PFSK-1 (cell line): ENCODE measurements around the gene DOCK8.

ENCODE experiments used
- FOXP2 ChIP-seq: optimal IDR thresholded peaks from 2 replicates; pipeline ENCODE3; 2011; ENCODE audit warnings: borderline replicate concordance, control low read depth, inconsistent platforms; ENCODE audit not compliant: insufficient read depth; ENCODE audit errors: extremely low read length, extremely low read depth
- POLR2AphosphoS5 ChIP-seq: IDR thresholded peaks from 2 replicates; pipeline ENCODE4 v1.6.1; 2012; ENCODE audit warnings: low read depth, mild to moderate bottlenecking, control low read depth, low read length, moderate library complexity
- REST ChIP-seq, 2 experiments: IDR thresholded peaks; 2 replicates each; pipeline versions ENCODE4 v1.6.1 to v1.8.0; 2011 to 2012; ENCODE audit warnings: low read depth in 2 of 2, low read length in 2 of 2, control low read depth in 1 of 2, inconsistent platforms in 1 of 2, mild to moderate bottlenecking in 1 of 2, moderate library complexity in 1 of 2; ENCODE audit not compliant: insufficient read depth in 1 of 2
- SIN3A ChIP-seq: IDR thresholded peaks from 2 replicates; pipeline ENCODE4 v1.6.1; 2012; ENCODE audit warnings: mild to moderate bottlenecking, low read length, moderate library complexity, borderline replicate concordance; ENCODE audit not compliant: insufficient read depth
- TAF1 ChIP-seq: IDR thresholded peaks from 2 replicates; pipeline ENCODE4 v1.6.1; 2012; ENCODE audit warnings: low read length, control low read depth, borderline replicate concordance; ENCODE audit not compliant: insufficient read depth

- TF ChIP-seq POLR2AphosphoS5 = no peak
- TF ChIP-seq TAF1 = no peak
- no peak for TF ChIP-seq REST (IDR thresholded peaks at IDR 0.05; ENCODE audit: insufficient read depth in 1 of 2, low read depth in 2 of 2, low read length in 2 of 2)
- no peak for TF ChIP-seq SIN3A
- TF ChIP-seq FOXP2 = no peak
These were observed 127.2 kb downstream of the DOCK8 start for GRCh38 chr9:341634-342421.
